Urothelium cell line (cell line): ENCODE data around the gene PRR23E.

Experiments used
- DNase-seq: peaks from one replicate; pipeline ENCODE4 v3.0.0; 2011; ENCODE audit warnings: low spot score, mixed read lengths
- FAIRE-seq: peaks from 2 replicates; lab custom pipeline; 2011; peaks lifted over from hg19 to GRCh38; lab: Jason Lieb, UNC

The PRR23E gene

DNA sequence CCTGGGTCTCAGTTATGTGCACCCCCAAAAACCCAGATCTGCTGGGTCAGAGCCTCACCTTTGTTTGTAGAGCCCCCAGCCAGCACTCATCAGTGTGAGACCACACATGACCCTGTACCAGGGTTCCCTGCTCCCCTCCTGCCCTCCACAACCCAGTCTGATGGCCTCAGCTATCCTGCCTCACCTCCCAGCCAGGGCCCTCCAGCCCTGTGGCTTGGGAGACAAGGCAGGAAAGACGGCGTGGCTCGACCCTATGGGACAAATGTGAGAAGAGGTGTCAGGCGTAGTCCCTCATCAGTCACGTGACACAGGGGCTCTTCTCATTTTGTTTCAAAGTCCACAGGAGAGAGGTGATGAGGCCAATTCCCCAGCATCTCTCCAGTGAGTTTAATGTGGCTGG lies 28.3 kb upstream of the PRR23E start:
- no peak for FAIRE-seq
- no peak for DNase-seq

DNA sequence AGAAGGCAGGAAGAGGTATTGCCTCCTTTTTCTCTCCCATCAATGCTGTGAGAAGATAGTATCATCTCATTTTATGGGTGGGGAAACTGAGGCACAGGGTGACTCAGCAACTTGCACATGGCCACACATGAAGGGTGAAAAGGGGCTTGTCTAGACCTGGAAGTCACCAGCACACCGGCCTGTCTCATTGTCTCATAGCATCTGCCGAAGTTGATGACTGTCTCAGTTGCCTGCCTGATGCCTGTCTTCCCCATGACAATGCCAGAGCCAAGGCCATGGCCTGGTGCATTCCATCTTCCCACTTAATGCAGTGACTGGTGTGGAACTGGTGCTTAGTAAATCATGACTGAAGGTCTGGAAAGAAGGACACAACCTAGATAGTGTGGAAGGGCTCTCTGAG lies 27.9 kb upstream of the PRR23E start:
- DNase-seq (no peak), FAIRE-seq (no peak)

DNA sequence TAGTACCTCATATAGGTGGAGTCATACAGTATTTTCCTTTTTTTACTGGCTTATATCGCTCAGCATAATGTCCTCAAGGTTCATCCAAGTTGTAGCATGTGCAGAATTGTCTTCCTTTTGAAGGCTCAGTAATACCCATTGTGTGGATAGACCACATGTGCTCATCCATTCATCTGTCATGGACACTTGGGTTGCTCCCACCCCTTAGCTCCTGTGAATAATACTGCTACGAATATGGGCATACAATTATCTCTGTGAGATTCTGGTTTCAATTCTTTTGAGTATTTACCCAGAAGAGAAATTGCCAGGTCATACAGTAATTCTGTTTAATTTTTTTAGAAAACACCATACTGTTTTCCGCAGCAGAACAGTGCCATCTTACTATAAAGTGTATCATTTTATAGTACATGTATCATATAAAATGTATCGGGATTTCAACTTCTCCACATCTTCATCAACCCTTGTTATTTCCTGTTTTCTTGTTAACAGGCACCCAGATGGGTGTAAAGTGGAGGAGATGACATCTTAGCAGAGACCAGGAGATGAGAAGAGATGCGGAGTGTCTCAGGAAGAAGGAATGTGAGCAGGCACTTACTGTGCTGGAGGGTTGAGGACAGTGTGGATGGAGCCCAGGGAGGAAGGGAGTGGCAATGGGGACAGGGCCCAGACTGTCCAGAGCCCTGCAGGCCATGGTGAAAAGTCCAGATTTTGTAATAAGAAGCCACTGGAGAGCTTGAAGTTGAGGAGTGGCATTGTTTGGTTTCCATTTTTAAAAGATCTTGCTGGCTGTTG lies 27.0 kb upstream of the PRR23E start:
- no peak for DNase-seq
- no peak for FAIRE-seq

DNA sequence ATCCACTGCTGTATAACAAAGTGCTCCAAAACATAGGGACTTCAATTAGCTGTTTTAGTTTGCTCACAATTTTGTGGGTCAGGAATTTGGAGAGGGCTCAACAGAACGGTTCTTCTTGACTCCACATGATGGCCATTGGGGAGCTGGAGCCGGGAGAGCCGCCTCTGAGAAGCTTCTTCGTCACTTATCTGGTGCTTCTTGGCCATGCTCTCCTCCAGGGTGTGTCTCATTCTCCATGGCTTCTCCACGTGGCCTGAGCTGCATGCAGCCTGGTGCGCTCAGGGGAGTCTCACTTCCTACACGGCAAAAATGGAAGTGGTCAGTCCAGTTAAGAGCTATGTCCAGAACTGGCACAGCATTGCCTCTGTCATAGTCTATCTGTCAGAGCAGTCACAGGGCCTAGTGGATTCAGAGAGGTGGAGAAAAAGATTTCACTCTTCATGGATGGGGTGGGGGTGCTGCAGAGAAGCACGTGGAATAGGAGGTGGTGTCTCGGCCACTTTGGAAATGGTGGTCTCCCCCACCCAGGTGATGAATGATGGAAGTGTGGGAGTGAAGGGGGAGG lies 26.3 kb upstream of the PRR23E start:
- no peak for FAIRE-seq

DNA sequence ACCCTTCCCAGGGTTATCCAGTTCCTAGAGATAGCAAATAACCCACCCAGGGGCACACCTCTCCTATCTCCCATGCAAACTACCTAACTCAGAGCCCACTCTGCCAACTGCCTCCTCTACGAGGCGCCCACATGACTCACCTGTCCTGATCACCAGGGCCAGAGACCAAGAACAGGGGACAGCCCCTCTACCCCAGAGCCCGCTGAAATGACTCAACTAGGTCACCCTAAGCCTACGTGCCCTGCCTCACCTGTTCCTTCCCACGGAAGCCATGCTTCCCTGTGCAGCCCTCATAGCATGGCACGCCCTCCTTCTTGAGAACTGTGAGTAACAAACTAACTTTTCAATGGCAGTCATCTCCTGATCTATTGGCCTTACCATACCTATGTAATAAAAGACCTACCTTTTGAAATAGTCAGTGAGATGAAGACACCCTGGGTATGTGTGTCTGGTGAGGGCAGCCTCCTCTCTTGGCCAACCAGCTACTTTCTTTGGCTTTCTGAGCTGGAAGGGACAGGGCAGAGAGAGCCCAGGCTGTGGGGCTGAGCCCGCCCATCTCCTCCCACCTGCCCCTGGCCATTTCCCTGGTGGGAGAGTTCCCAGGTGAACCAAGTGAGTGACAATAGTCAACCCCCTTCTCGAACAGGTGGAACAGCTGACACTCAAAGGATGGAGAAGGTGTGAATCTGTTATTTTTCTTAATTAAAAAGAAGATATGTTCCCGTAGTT lies 25.5 kb upstream of the PRR23E start:
- FAIRE-seq, result no peak
- no peak for DNase-seq

More for the DNA sequence above, 26.3 kb upstream of the PRR23E start:
- no peak for DNase-seq

DNA sequence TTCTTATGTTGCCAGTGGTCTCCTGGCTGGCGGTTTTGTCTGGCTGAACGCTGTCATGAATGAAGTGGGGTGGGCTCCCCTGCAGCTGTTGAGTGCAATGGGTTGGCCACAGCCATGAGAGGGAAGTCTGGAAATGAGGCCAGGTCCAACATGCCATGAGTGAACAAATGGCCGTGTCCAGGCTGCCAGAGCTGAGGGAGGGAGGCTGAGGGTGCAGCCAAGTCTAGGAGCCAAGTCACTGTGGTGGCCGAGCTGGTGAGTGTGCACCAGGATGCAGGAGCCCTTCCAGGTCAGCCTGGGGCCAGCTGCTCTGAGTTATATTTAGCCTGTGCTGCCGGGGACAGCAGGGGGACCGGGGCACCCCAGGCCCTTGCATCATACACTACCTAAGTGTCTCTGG lies 24.7 kb upstream of the PRR23E start:
- DNase-seq (no peak), FAIRE-seq (no peak)

DNA sequence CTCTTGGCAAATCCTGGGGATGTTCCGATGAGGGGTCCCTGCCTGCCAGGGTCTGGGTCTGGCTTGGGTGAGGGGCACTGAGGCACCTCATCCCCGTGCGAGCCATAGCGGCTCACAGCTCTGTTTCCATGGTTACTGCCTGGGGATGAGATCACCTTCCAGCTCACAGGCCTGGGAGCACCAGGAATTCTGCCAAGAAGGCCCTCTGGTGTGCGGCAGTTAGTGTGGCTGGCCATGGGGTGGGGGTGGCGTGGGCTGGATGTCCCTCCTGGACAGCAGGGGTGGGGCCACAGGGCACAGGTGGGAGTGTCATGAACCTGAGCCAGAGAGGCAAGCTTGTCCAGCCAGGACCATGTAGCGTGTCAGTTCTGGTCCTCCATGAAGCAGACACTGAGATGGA lies 22.1 kb upstream of the PRR23E start:
- FAIRE-seq (peak; percentile 81), DNase-seq (peak; percentile 89)

DNA sequence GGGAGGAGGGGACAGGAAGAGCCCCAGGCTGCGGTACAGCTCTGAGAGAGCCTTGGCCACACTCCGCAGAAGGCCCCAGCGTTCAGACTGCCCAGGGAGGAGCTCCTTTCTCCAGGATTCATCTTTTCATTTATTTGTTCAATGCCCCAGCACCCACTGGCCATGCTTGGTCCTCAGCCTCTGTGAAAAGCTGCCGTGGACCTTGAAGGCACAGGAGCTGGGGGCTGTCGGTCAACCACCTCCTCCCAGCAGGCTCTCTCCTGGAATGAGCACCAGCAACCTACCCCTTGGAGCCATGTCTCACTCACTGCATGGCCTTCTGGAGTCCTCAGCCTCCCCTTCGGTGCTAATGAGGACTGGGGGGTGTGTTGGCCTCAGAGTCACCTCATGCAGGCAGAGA lies 21.6 kb upstream of the PRR23E start:
- no peak for FAIRE-seq
- DNase-seq, result no peak

DNA sequence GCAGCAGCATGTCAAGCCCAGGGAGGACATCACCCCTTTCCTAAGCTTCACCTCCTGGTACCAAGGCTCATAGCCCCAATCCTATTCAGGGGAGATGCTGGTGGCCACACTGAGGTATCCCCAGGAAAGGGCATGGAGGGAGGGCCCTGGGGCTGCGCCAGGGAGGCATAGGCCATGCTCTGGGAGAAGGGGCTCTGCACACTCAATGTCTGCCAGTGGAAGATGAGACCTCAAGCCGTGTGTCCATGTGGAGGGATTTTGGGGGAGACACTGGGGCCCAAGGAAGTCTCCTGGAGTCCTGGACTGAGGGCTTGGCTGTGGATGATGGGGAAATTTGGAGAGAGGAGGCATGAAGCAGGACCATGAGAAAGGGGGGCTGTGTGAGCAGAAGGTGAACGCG lies 21.2 kb upstream of the PRR23E start:
- no peak for DNase-seq
- FAIRE-seq, result no peak

DNA sequence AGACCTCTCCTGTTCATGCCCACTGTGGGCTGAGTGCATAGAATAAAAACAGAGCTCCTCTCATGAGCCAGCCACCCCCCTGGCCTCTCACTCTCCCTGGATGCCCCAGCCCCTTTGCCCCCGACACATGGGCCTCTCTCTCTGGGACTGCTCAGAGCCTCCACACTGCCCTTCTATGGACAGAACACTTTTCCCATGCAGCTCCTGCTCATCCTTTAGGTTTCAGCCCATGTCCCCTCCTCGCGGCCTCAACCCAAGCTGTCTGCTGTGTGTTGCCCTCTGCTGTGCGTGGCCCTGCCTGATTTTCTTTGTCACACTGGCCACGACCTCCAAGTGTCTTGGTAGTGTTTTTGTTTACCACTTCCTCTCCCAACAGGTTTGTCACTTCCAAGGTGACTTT lies 20.7 kb upstream of the PRR23E start:
- DNase-seq (no peak), FAIRE-seq (no peak)

DNA sequence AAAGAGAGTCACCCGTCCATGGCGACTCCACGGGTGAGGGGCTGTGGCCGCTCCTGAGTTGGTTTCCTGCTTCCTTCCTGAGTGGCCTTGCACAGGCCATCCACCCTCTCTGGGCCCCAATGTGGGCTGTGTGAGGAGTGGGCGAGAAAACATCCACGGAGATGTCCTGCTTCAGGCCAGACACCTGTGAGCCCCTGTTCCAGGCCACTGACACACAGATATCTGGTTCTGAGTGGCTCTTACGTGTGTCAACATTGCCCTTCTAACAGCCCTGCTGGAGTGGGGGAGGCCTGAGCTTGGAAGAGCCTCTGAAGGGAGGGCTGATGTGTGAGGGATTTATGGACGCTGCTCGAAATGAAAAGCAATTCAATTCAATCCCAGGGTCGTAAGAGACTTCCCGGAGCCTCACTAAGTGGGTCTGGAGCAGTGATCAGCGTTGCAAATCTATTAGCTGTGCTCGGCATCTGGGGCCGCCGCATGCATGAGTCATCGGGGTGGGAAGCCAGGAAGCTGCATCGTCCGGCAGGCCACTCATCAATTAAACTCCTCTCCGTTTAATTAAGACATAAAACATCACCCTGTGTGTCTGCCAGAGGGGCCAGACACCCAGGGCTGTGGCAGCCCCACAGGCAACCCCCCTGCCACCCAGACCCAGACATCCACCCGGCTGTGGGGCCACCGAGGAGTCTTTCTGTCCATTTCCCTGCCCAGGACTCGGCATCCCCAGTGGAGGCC lies 20.0 kb upstream of the PRR23E start:
- FAIRE-seq, result peak; percentile 52

DNA sequence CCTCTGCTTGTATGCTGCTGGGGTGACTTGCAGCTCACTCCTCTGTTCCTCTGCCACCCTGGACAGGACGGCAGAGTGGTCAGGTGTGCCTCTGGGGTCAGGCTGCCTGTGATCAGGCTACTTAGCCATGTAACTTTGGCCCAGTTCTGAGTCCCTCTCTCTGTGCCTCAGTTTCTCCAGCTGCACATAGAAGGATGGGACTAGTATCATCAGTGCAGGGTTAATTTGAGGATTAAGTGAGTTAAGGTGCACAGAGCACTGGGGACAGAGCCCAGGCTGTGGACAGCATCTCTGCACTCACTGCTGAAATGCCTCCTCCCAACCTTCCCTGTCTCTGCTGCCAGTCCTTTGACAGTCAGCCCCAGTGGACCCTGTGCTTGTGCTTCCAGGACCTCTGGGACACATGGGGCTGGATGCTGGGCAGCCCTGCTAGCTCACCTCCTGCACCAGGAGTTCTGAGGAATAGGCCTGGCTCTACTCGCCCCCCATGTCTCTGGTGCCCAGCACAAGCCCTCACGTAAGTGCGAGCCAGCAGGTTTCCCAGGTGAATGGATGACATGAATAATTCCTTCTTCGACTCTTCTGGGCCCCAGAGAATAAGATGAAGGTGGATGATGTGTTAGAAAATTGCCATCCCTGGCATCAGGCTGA lies 19.3 kb upstream of the PRR23E start:
- FAIRE-seq (no peak), DNase-seq (no peak)

More for the DNA sequence above, 20.0 kb upstream of the PRR23E start:
- peak; percentile 84 for DNase-seq

DNA sequence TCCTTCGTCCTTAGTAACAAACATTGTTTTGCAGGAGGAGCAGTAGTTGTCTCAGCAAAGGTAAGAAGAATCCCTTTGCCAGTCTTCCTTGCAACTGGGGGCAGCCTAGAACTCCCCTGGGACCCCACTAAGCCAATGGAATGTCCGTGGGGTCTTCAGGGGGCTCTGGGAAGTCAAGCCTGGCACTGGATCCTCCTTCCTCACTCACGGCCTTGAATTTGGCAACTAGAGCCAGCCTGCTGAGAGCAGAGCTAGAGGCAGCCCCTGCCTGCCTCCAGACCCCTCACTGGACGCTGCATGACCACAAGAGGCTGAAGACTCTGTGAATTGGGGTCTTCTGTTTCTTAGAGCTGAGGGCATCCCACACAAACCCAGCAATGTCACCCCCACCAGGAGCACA lies 18.6 kb upstream of the PRR23E start:
- FAIRE-seq, result no peak
- DNase-seq, result no peak

DNA sequence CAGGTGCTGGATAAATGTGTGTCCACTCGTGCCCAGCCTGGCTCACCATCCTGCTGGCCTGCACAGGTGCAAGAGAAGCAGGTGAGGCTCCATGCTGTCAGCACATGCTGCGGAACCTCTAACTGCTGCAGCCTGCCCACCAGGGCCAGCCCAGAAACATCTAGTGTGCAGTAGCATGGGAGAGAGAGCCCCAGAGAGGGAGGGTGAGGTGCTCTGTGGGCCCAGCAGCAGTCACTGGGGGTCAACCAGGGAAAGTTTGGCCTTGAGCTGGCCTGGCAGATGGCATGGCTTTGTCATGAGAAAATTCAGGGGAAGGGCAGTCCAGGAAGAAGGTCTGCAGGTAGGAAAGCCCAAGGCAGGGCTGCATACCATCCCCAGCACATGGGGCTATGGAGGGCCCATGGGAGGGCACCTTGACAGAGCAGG lies 18.2 kb upstream of the PRR23E start:
- FAIRE-seq (no peak), DNase-seq (no peak)

DNA sequence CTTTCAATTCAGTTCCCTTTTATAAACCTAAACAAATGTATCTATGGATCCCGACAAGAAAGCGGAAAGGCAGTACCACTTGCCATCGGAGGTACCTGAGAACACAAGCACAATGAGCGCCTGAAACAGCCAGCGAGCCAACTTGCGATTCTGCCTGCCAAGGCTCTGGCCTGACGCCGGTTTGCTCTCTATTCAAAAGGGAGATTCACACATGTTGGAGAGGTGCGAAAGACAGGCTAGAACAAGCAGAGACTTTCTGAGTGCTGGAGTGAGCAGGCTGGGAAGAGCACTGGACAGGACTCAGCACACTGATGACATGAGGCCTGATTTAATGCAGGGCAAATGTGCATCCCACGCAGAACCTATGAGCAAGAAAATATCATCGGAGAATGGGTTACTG lies 17.7 kb upstream of the PRR23E start:
- no peak for DNase-seq
- no peak for FAIRE-seq

DNA sequence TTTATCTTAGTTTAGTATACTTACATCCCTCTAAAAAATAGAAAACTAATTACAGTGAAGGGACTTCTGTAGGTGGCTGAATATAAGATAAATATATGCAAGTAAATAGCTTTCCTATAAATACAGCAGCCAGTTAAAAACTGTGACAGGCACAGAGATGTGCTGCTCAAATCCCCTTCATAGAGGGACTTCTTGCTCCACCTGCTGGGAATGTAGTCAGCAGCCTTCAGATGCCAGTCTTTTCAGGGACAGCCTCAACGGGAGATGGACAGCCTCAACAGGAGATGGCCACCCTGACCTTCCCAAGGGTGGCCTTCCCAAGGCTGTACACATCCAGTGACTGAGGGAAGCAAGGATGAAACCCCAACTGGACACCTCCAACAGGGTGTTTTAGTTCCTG lies 15.7 kb upstream of the PRR23E start:
- DNase-seq (no peak), FAIRE-seq (no peak)

DNA sequence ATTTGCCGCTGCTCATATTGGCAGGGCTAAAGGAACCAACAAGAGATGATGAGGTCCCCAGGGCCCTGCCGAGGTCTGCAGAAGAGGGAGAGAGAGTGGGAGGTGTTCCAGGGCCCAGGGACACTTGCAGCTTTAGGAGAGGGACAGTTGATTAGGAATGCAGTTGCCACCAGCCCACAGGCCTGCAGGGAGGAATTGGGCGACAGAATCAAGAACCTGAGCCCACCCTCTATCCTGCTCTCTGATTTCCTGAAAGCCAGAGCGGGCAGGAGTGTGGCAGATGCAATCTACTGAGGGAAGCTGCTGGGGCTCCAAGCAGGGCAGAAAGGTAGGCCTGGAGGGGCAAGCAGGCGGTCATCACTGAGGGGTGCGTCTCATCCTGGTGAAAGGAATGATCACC lies 12.1 kb upstream of the PRR23E start:
- DNase-seq (no peak), FAIRE-seq (no peak)

DNA sequence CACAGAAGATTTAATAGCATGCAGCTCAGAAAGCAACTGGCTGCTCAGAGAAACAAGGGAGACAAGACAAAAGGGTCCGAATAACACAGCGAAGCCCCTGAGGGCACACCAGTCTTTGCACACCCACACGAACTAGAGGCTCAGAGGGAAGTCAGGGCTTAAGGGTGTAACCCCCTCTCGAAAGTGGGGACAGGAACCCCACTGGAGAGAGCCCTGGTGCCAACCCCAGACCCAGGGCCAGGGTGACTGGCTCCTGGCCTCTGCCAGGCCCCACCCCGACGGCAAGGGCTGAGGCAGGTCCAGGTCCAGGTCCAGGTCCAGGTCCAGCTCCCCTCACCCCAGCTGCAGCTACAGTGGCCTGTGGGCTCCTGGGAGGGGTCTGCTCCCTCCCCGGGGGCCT lies 10.5 kb upstream of the PRR23E start:
- no peak for FAIRE-seq
- no peak for DNase-seq

DNA sequence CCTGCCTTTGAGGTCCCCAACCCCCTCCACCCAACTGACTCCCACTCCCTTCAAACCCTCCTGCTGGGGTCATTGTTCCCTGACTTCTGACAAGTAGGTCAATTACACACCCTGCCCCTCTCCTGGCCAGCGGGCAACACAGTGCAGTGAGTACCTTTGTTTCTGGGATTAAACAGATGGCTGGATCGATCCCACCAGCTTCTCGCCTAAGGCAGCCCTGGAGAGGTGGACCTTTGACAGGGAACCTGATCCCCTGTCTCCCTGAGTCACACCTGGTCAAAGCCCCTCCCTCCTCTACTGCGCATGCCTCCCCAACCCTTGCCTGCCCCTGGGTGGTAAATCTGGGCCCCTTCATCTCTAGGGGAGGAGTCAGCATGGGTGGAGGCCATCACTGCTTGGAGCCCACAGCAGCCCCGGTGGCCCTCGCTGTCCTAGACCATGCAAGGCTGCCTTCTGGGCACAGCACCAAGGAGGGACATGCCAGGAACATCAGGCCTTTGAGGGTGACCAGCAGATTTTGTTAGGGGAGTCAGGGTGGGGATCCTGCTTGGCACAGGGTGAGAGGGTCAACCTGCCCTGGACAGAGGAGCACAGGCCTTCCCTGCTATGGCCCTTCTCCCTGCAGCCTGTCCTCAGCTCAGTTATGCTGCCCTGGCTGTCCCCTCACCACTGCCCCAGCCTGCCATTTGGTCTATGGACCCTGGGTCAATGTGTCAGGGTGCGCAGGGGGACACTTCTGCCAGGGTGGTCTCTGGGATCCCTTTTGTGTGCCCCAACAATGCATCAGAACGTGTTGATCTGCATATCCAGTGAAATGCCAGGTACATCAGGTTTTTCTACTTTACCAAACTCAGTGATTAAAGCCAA lies 9.8 kb upstream of the PRR23E start:
- DNase-seq (no peak), FAIRE-seq (no peak)
